T follicular helper cell (primary cell): ENCODE data around the gene OLFML2B.
"Not testable (repeated sequence)": the region's sequence is repeated elsewhere in the genome, so short reads cannot be mapped to it uniquely, and the experiment has no call there.

Experiments used
- DNase-seq: peaks from one replicate; pipeline ENCODE4 v3.0.0-alpha.2; 2020; ENCODE audit warnings: low read depth

The OLFML2B gene

GRCh38 chr1:162035241-162035640 is 11.6 kb upstream of the OLFML2B start:
- no peak for DNase-seq

GRCh38 chr1:162033428-162033827 is 9.8 kb upstream of the OLFML2B start:
- DNase-seq, result no peak

DNA sequence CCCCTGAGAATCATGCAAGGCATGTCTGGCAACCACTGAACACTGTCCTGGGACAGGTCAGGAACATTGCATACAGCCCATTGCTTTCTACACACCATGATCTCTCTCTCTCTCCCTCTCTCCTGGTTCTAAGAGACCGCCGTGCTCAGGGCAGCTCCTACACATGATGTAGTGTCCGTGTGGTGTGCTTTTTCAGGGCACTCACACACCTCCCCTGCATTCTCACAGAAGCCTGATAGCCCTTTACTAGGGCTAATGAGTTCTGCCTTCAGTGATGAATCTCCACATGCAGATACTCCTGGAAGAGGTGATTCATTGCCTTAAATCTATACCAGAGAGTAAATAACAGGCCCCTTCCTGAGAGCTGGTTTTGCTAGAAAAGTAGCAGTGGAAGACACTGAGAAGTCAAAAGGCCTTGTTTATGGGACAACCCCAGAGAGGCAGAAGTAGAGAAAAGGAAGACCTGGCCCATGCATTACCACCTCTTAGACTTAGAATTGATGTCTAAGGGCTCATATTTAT is 7.2 kb upstream of the OLFML2B start:
- no peak for DNase-seq

- DNase-seq, result no peak
Measured at GRCh38 chr1:162029157-162029556, 5.5 kb upstream of the OLFML2B start.

GRCh38 chr1:162028726-162029125 is 5.1 kb upstream of the OLFML2B start:
- DNase-seq, result no peak

- no peak for DNase-seq
Measured at GRCh38 chr1:162026881-162027280, 3.2 kb upstream of the OLFML2B start.

- DNase-seq, result no peak
Measured at GRCh38 chr1:162025541-162025940, 1.9 kb upstream of the OLFML2B start.

GRCh38 chr1:162023181-162023546 is 505 bp downstream of the OLFML2B start:
- DNase-seq, result no peak

DNA sequence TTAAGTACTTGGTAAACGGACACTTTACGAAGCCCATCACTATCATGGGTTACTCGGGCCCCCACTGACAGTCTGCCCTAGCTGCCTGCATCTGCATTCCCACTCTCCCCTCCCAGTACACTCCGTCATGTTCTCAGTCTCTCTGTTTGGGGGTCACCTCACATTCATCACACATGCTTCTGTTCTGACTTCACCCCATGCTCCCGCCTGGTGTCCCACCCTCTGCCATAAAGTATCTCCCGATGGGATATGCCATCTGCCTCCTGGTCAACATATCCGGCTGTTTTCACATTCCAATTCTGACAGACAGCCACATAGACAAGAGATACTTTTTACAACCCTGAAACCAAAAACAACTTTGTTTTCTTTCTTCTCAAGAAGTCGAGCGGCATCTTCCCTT is 1.0 kb downstream of the OLFML2B start:
- no peak for DNase-seq

DNA sequence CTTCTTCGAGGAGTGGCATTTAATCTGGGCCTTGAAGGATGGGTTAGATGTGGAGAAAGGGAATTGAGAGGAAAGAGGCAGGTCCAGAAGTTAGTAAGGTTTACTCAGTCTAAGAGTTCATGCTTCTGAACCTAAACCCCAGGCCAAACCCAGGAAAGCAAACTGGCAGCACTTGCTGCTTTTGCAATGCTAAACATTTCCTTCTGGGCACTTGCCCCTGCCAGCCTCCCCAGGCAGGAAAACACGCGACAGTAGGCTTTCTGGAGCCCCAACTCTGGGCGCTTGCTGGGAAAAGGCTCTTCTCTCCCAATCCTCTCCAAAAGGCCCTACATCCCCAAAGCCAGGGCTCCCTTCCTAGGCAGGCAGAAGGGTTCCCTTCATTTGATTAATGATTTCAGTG is 2.5 kb downstream of the OLFML2B start:
- no peak for DNase-seq

- DNase-seq, result no peak
Measured at GRCh38 chr1:162020150-162020549, 3.5 kb downstream of the OLFML2B start.

GRCh38 chr1:162019446-162019845 is 4.2 kb downstream of the OLFML2B start:
- no peak for DNase-seq

- no peak for DNase-seq
Measured at GRCh38 chr1:162019006-162019405, 4.7 kb downstream of the OLFML2B start.

GRCh38 chr1:162018418-162018817 is 5.3 kb downstream of the OLFML2B start:
- DNase-seq, result no peak

- not testable (repeated sequence) for DNase-seq
Measured at GRCh38 chr1:162017791-162018190, 5.9 kb downstream of the OLFML2B start.

- no peak for DNase-seq
Measured at GRCh38 chr1:162016631-162017030, 7.0 kb downstream of the OLFML2B start.

DNA sequence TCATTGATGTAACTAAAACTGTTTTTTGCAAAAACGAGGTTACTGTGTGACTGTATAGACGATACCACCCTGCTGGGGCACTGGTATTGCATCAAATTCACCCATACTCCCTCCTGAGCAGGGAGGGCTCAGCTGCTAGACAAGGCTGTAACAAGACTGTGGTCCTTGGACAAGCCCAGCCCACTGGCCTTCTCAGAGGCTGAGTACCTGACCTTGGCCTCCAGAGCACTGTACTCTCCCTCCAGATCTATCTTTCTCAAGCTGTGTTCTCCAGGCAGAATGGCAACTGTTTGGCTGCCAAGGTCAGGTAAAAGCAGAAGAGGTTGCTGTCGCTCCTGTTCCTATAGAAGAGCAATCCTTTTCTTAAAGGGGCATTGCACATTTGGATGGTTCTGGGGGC is 8.5 kb downstream of the OLFML2B start:
- no peak for DNase-seq

DNA sequence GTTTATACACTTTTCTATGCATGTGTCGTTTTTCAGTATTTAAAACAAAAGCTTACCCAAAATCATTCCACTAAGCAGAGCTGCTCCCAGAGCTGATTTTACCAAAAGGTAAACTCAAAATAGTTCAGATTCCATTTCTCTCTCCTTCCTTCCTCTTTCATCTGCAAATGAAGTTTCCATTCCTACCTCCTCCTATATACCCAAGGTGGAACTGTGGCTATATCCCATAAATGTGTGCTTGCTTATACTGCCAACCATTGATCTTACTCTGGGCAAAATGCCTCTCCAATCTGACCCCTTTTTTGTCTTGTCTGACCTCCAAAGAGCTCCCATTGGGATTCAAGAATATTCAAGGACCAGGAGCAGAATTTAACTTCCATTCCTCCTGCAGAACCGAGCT is 9.5 kb downstream of the OLFML2B start:
- DNase-seq, result no peak

DNA sequence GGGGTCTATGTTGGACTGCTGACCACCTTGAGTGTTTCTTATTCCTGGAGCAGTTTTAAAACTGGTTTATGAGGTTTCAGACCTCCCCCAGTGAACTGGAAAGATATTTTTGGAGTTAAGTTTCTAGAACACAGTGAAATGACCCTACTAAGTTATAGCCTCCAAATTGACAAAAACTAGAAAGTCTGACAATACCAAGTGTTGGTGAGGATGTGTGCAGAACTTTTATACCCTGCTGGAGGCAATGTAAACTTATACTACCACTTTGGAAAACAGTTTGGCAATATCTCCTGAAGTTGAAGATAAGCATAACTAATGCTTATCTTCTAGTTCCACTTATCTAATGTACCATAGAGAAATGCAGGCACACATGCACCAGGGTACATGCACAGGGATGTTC is 10.4 kb downstream of the OLFML2B start:
- DNase-seq, result no peak

- no peak for DNase-seq
Measured at GRCh38 chr1:162011337-162012012, 12.2 kb downstream of the OLFML2B start.

DNA sequence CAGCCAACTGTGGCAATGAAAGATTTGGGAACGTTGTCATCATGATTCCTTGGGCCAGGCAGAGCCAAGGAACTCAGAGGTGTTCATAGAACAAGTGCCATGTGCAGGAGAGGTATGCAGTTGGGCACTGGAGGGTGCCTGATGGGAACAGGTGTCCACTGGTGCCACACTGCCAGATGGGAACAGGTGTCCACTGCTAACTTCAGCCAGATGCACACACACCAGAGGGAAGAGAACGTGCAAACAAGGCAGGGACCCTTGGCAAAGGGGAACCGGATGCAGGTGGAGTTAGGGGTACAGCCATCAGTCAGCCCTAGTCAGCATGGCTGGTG is 13.5 kb downstream of the OLFML2B start:
- DNase-seq, result no peak

- DNase-seq, result no peak
Measured at GRCh38 chr1:162009501-162010174, 14.0 kb downstream of the OLFML2B start.

DNA sequence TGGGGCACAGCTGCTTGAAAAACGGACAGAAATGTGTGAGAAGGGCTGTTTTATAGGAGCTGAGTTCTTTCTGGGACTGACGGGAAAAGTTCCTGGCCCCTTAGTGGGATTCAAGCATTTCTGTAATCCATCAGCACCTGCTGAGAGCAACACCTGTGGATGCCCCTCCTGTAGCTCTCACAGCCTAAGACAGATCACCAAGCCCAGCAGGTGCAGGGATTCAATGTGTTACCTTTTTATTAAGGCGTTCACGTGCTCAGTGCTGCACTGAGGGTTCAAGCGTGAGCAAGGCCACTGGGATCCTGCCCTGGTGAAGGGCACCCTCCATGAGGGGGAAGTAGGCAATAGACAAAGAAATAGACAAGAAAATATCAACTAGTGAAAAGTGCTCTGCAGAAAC is 14.9 kb downstream of the OLFML2B start:
- no peak for DNase-seq

GRCh38 chr1:162007466-162007865 is 16.2 kb downstream of the OLFML2B start:
- no peak for DNase-seq
